GM12878 (cell line): ENCODE results near the gene KPNA1.

Experiments used
- ATF7 ChIP-seq: fragments of 450-650 bp; IDR thresholded peaks from 2 replicates; pipeline ENCODE4 v1.6.1; 2016; ENCODE audit warnings: low read depth, mild to moderate bottlenecking
- CEBPB ChIP-seq, 2 experiments: fragments of 150-350 bp in 1 of 2; IDR thresholded peaks; 2 replicates each; pipeline ENCODE4 v1.6.1; 2012 to 2014; ENCODE audit warnings: low read depth in 2 of 2, low read length in 2 of 2, borderline replicate concordance in 1 of 2, inconsistent platforms in 1 of 2
- POLR2AphosphoS5 ChIP-seq: IDR thresholded peaks from 2 replicates; pipeline ENCODE4 v1.6.1; 2011; ENCODE audit warnings: mild to moderate bottlenecking, low read length, inconsistent platforms

- TF ChIP-seq ATF7 (peak; percentile 49; the same call in 1 of the 2 replicates), POLR2AphosphoS5 (no peak), CEBPB (IDR thresholded peaks at IDR 0.05; ENCODE audit: borderline replicate concordance in 1 of 2, low read depth in 2 of 2, low read length in 2 of 2) (no peak)
Observed at GRCh38 chr3:122468896-122469533, 45.7 kb downstream of the KPNA1 start.
